GM12864 (cell line): ENCODE data around the gene PDLIM4.

ENCODE experiments used
- DNase-seq: peaks from one replicate; pipeline ENCODE4 v3.0.0-alpha.2; 2011; ENCODE audit warnings: low read depth
- H3K4me3 ChIP-seq: 2 replicates; pipeline ENCODE4 v1.5.1; 2011; ENCODE audit warnings: mild to moderate bottlenecking, low read depth, low read length, control low read depth
- TF ChIP-seq, protein P1 (sequence below): IDR thresholded peaks from 2 replicates; pipeline ENCODE4 v1.5.1; 2011; ENCODE audit warnings: low read depth, mild to moderate bottlenecking, moderate library complexity, low read length, control low read depth, inconsistent platforms; ENCODE audit errors: missing control alignments

Gene PDLIM4, protein sequence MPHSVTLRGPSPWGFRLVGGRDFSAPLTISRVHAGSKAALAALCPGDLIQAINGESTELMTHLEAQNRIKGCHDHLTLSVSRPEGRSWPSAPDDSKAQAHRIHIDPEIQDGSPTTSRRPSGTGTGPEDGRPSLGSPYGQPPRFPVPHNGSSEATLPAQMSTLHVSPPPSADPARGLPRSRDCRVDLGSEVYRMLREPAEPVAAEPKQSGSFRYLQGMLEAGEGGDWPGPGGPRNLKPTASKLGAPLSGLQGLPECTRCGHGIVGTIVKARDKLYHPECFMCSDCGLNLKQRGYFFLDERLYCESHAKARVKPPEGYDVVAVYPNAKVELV

DNA sequence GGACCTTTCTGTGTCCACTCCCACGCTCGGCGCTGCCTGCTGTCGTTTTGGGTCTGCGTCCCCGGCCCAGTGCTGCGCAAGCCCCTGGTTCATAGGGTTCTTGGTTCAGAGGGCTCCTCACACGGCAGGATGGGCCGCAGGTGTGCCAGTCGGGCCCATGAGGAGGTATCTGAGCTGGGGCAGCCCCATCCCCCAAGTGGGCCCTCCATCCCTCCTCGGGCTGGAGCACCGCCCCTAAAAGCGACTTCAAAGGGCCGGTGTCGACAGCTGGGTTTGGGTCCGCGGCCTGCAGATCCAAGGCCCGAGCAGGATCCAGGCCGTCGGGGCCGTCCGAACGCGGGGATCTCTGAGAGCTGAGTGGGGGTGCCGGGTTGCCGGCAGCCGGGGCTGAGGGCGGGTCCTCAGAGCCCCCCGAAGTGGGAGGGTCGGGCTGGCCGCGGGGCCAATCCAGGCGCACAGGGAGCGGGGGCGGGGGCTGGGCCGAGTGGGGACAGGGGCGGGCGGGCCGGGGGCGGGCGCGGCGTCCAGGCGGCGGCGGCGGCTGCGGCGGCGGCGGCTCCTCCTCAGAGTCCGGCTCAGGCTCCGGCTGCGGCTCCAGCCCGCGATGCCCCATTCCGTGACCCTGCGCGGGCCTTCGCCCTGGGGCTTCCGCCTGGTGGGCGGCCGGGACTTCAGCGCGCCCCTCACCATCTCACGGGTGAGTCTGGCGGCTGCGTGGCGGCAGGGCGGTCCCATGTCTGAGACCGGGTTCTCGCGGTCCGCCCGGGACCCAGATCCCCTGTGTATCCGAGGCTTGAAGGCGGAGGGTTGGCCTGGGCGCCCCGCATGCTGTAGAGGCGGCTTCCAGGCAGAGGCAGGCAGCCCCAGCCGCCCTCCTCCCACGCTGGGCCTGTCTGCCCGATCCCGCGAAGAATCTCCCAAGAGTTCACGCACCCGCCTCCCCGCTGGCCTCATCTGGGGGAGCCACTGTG lies at the start of gene PDLIM4:
TSS of gene PDLIM4 (plus strand) at position 566 of the 971 bp plus-strand sequence. CDS start at position 605, 39 bp downstream.
- no peak for DNase-seq
- H3K4me3 ChIP-seq, result no peak within 1 kb of the TSS
- TF ChIP-seq, protein P1, sequence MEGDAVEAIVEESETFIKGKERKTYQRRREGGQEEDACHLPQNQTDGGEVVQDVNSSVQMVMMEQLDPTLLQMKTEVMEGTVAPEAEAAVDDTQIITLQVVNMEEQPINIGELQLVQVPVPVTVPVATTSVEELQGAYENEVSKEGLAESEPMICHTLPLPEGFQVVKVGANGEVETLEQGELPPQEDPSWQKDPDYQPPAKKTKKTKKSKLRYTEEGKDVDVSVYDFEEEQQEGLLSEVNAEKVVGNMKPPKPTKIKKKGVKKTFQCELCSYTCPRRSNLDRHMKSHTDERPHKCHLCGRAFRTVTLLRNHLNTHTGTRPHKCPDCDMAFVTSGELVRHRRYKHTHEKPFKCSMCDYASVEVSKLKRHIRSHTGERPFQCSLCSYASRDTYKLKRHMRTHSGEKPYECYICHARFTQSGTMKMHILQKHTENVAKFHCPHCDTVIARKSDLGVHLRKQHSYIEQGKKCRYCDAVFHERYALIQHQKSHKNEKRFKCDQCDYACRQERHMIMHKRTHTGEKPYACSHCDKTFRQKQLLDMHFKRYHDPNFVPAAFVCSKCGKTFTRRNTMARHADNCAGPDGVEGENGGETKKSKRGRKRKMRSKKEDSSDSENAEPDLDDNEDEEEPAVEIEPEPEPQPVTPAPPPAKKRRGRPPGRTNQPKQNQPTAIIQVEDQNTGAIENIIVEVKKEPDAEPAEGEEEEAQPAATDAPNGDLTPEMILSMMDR, result no peak

DNA sequence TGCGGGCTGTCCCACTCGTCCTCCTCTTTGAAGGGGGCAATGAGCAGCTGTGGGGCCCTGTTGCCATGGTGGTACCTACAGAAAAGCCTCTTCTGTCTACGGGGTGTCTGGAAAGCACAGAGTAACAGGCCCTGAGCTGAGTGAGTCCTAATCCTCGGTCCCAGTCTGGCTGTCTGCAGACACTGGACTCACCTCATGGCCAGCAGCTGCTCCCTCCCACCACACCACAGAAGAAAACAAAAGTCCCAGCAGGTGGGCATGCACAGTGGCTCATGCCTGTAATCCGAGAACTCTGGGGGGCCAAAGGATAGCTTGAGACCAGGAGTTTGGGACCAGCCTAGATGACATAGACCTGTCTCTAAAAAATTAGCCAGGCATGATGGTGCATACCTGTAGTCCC lies 49.7 kb upstream of the PDLIM4 start:
- TF ChIP-seq, protein P1, result no peak
- no peak overlapping the region for H3K4me3 ChIP-seq
- no peak for DNase-seq

DNA sequence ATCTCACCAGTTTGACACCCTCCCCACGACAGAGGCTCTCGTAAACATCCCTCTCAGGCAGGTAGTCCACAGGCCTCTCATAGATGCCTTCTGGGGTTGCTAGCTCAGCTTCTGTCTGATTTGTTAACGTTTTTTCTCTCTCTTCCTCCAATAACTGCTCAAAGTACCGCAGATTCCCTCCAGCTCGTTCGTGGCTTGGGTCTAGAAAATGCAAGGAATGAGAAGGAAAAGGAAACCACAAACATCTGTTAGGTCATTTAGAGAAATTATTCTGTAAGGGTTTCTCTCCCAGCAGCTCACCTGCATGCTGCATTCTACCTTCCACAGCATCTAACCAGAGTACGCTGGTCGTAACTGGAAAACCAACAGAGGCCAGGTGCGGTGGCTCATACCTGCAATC lies 48.4 kb upstream of the PDLIM4 start:
- TF ChIP-seq, protein P1, result no peak
- no peak for DNase-seq
- H3K4me3 ChIP-seq, result no peak overlapping the region

DNA sequence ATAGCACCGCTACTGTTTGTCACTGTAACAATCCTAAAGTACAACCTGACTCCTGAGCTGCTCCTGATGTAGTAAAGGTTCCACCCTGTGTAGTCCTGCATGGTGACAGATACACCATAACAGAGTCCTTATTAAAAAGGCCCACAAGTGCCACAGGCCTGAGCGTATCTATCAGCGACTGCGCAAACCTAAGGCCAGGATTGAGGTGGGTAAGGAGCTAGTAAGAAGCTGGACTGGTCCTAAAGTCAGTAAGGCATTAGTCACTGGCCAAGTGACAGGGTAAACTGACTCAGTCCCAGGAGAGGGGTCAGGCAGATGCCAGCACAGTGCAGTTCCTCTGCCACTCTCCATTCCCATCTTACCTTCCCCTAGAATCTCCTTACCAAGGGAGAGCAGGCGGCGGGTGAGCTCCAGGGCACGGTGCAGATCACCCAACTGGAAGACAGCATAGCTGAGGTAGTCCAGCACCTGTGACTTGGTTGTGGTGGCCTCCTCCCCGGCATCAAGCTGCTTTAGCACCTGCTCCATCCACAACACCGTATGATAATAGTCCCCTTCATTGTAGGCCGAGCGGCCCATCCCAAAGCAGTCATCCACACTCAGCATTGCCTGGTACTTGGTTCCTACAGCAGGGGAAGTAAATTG lies 47.5 kb upstream of the PDLIM4 start:
- no peak for DNase-seq
- TF ChIP-seq, protein P1, result no peak
- H3K4me3 ChIP-seq, result no peak overlapping the region

DNA sequence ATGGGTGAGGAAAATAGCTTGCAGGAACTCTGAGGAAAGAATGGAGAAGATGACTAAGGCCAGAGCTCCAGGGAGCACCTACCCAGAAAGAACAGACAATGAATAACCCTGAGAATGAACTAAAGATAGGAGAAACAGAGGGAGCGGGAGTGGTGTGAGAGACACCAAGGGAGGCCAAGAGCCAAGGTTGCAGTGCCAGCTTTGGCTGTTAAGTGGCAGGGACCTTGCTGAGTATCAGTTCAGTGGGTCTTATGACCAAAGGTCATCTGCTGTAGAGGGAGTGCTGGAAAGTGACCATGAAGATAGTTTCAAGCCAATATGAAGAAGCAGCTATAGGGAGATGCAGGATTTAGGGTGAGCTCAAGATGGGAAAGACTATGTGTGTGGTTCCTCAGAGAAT lies 46.6 kb upstream of the PDLIM4 start:
- TF ChIP-seq, protein P1, result no peak
- no peak overlapping the region for H3K4me3 ChIP-seq
- no peak for DNase-seq

DNA sequence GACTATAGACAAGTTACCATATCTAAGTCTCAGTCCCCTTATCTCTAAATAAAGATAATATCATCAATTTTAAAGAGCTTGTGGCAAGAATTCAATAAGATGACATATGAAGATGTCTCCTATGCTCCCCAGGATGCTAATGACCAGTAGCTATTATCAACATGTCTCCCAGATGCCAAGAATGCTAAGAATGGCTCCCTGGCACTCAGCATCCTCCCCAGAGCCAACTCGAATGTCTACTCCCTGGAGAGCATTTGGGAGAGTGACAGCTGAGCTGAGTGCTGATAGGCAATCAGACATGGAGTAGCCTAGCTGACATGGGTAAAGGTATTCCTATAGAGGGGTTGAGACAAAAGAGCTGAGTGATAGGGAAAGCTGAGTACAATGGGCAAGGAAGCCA lies 45.7 kb upstream of the PDLIM4 start:
- H3K4me3 ChIP-seq, result no peak overlapping the region
- TF ChIP-seq, protein P1, result no peak
- no peak for DNase-seq
